Trophoblast cell (in vitro differentiated cells and primary cell): ENCODE measurements around the gene CST3.

Experiments
- DNase-seq, 2 donors: peaks; one replicate each; pipeline ENCODE4 v3.0.0-alpha.2; 2016
- H2AFZ ChIP-seq: 2 replicates; pipeline ENCODE4 v1.6.1; 2013; ENCODE audit warnings: low read length, moderate library complexity, mild to moderate bottlenecking; ENCODE audit not compliant: insufficient read depth, poor library complexity
- H2AK5ac ChIP-seq: 2 replicates; pipeline ENCODE4 v1.6.1; 2013; ENCODE audit warnings: mild to moderate bottlenecking, low read length
- H2BK120ac ChIP-seq: 2 replicates; pipeline ENCODE4 v1.6.1; 2013; ENCODE audit warnings: low read length, mild to moderate bottlenecking, moderate library complexity; ENCODE audit not compliant: insufficient read depth, poor library complexity
- H2BK12ac ChIP-seq: 2 replicates; pipeline ENCODE4 v1.6.1; 2013; ENCODE audit warnings: mild to moderate bottlenecking, low read length, moderate library complexity
- H2BK5ac ChIP-seq: 2 replicates; pipeline ENCODE4 v1.6.1; 2013; ENCODE audit warnings: low read length, low read depth, moderate library complexity, mild to moderate bottlenecking; ENCODE audit not compliant: poor library complexity
- H3K14ac ChIP-seq: 2 replicates; pipeline ENCODE4 v1.6.1; 2013; ENCODE audit warnings: mild to moderate bottlenecking, low read length
- H3K18ac ChIP-seq: 2 replicates; pipeline ENCODE4 v1.6.1; 2013; ENCODE audit warnings: mild to moderate bottlenecking, low read length
- H3K23ac ChIP-seq: 2 replicates; pipeline ENCODE4 v1.6.1; 2013; ENCODE audit warnings: low read length
- H3K27ac ChIP-seq: 2 replicates; pipeline ENCODE4 v1.5.1; 2013; ENCODE audit warnings: low read depth, mild to moderate bottlenecking, inconsistent platforms, low read length, moderate library complexity
- H3K27me3 ChIP-seq: 2 replicates; pipeline ENCODE4 v1.6.1; 2013; ENCODE audit warnings: inconsistent platforms, mild to moderate bottlenecking, low read length, moderate library complexity; ENCODE audit not compliant: insufficient read depth
- H3K36me3 ChIP-seq, 2 experiments: 1 replicate in 1 of 2; 2 replicates in 1 of 2; pipeline ENCODE4 v1.6.1; 2013; ENCODE audit warnings: low read length in 2 of 2, mild to moderate bottlenecking in 2 of 2, moderate library complexity in 1 of 2; ENCODE audit not compliant: insufficient read depth in 2 of 2, control insufficient read depth in 1 of 2
- H3K4ac ChIP-seq: 2 replicates; pipeline ENCODE4 v1.6.1; 2013; ENCODE audit warnings: low read depth, mild to moderate bottlenecking, low read length, moderate library complexity
- H3K4me1 ChIP-seq, 2 experiments: 1 replicate in 1 of 2; 2 replicates in 1 of 2; pipeline ENCODE4 v1.6.1; 2013; ENCODE audit warnings: low read length in 2 of 2, mild to moderate bottlenecking in 2 of 2, moderate library complexity in 1 of 2; ENCODE audit not compliant: insufficient read depth in 2 of 2, control insufficient read depth in 1 of 2
- H3K4me2 ChIP-seq: 2 replicates; pipeline ENCODE4 v1.6.1; 2013; ENCODE audit warnings: inconsistent platforms, mild to moderate bottlenecking, low read length, moderate library complexity
- H3K4me3 ChIP-seq: 2 replicates; pipeline ENCODE4 v1.5.1; 2013; ENCODE audit warnings: mild to moderate bottlenecking, low read depth, low read length, inconsistent platforms
- H3K79me1 ChIP-seq: one replicate; pipeline ENCODE4 v1.6.1; 2013; ENCODE audit warnings: low read length
- H3K79me2 ChIP-seq: 2 replicates; pipeline ENCODE4 v1.6.1; 2013; ENCODE audit warnings: low read length, mild to moderate bottlenecking; ENCODE audit not compliant: control insufficient read depth, insufficient read depth, poor library complexity
- H3K9ac ChIP-seq: 2 replicates; pipeline ENCODE4 v1.6.1; 2013; ENCODE audit warnings: mild to moderate bottlenecking, low read length
- H3K9me3 ChIP-seq: 2 replicates; pipeline ENCODE4 v1.6.1; 2013; ENCODE audit warnings: low read depth, mild to moderate bottlenecking, control low read depth, inconsistent platforms, low read length; ENCODE audit not compliant: insufficient read depth
- H4K12ac ChIP-seq: 2 replicates; pipeline ENCODE4 v1.6.1; 2013; ENCODE audit warnings: low read depth, mild to moderate bottlenecking, low read length, moderate library complexity
- H4K8ac ChIP-seq: 2 replicates; pipeline ENCODE4 v1.6.1; 2013; ENCODE audit warnings: low read depth, mild to moderate bottlenecking, low read length, moderate library complexity
- H4K91ac ChIP-seq: one replicate; pipeline ENCODE4 v1.6.1; 2013; ENCODE audit warnings: low read depth, mild to moderate bottlenecking, low read length, moderate library complexity
- WGBS: extraction: QIAGEN DNeasy Blood & Tissue Kit; methylation state at CpG from one replicate; pipeline ENCODE4 v1.1.7; 2013; ENCODE audit warnings: missing lambda C conversion rate; ENCODE audit not compliant: insufficient read length, insufficient coverage; ENCODE audit errors: extremely low coverage; 5-methylcytosine and 5-hydroxymethylcytosine counted together

The CST3 gene

GRCh38 chr20:23673209-23673608 lies 35.5 kb upstream of the CST3 start:
- Histone ChIP-seq H3K27me3 (no peaks in the 10 kb centered on the region), H4K8ac (no peak overlapping the region), H3K4me1 (no peaks in the 10 kb centered on the region), H2AFZ (no peak overlapping the region), H3K79me1 (no peaks in the 10 kb centered on the region), H2AK5ac (no peak overlapping the region), H3K4ac (no peak overlapping the region), H3K18ac (no peak overlapping the region), H2BK12ac (no peak overlapping the region), H2BK5ac (no peak overlapping the region), H3K9me3 (no peaks in the 10 kb centered on the region), H4K91ac (no peak overlapping the region), H3K36me3 (no peaks in the 10 kb centered on the region), H3K4me3 (no peak overlapping the region), H3K79me2 (no peaks in the 10 kb centered on the region), H4K12ac (no peak overlapping the region), H2BK120ac (no peak overlapping the region), H3K14ac (no peak overlapping the region), H3K23ac (no peak overlapping the region), H3K27ac (no peak overlapping the region), H3K9ac (no peak overlapping the region), H3K4me2 (no peak overlapping the region)
- WGBS, result no CpG with 5 or more reads among the region's 1 CpG
- no peak for DNase-seq

- H4K8ac ChIP-seq, result no peak overlapping the region
- no CpG with 5 or more reads among the region's 1 CpG for WGBS
Measured at GRCh38 chr20:23672158-23672557, 34.4 kb upstream of the CST3 start.

GRCh38 chr20:23671479-23671878 lies 33.7 kb upstream of the CST3 start:
- Histone ChIP-seq H3K23ac (no peak overlapping the region), H4K91ac (no peak overlapping the region), H2BK12ac (no peak overlapping the region), H3K27ac (no peak overlapping the region), H4K12ac (no peak overlapping the region), H3K79me2 (no peaks in the 10 kb centered on the region), H3K36me3 (no peaks in the 10 kb centered on the region), H2BK120ac (no peak overlapping the region), H3K4me2 (no peak overlapping the region), H3K79me1 (no peaks in the 10 kb centered on the region), H4K8ac (no peak overlapping the region), H2BK5ac (no peak overlapping the region), H3K14ac (no peak overlapping the region), H2AK5ac (no peak overlapping the region), H3K9me3 (no peaks in the 10 kb centered on the region), H3K4me1 (no peaks in the 10 kb centered on the region), H3K4me3 (no peak overlapping the region), H3K27me3 (no peaks in the 10 kb centered on the region), H3K4ac (no peak overlapping the region), H3K9ac (no peak overlapping the region), H3K18ac (no peak overlapping the region), H2AFZ (no peak overlapping the region)
- WGBS, result no CpG with 5 or more reads among the region's 3 CpGs
- no peak for DNase-seq

More at GRCh38 chr20:23672158-23672557, 34.4 kb upstream of the CST3 start:
- Histone ChIP-seq H3K18ac (no peak overlapping the region), H3K9ac (no peak overlapping the region), H3K79me2 (no peaks in the 10 kb centered on the region), H3K27ac (no peak overlapping the region), H3K4me1 (no peaks in the 10 kb centered on the region), H4K12ac (no peak overlapping the region), H3K4ac (no peak overlapping the region), H3K27me3 (no peaks in the 10 kb centered on the region), H3K9me3 (no peaks in the 10 kb centered on the region), H3K23ac (no peak overlapping the region), H2BK5ac (no peak overlapping the region), H2BK12ac (no peak overlapping the region), H3K4me3 (no peak overlapping the region), H3K14ac (no peak overlapping the region), H4K91ac (no peak overlapping the region), H3K36me3 (no peaks in the 10 kb centered on the region), H2AK5ac (no peak overlapping the region), H3K4me2 (no peak overlapping the region), H2BK120ac (no peak overlapping the region), H3K79me1 (no peaks in the 10 kb centered on the region), H2AFZ (no peak overlapping the region)
- DNase-seq, result no peak

GRCh38 chr20:23670361-23670760 lies 32.6 kb upstream of the CST3 start:
- Histone ChIP-seq H2BK120ac (no peak overlapping the region), H3K18ac (no peak overlapping the region)

More at GRCh38 chr20:23670361-23670760, 32.6 kb upstream of the CST3 start:
- H4K12ac ChIP-seq, result no peak overlapping the region
- no peaks in the 10 kb centered on the region for H3K79me2 ChIP-seq
- H3K36me3 ChIP-seq, result no peaks in the 10 kb centered on the region
- WGBS, result no CpG with 5 or more reads among the region's 1 CpG
- no peak overlapping the region for H3K9ac ChIP-seq
- H3K27ac ChIP-seq, result no peak overlapping the region
- H3K4ac ChIP-seq, result no peak overlapping the region
- no peaks in the 10 kb centered on the region for H3K79me1 ChIP-seq
- no peak overlapping the region for H3K4me2 ChIP-seq
- H4K91ac ChIP-seq, result no peak overlapping the region
- H3K14ac ChIP-seq, result no peak overlapping the region
- no peak for DNase-seq
- H2BK5ac ChIP-seq, result no peak overlapping the region
- H3K23ac ChIP-seq, result no peak overlapping the region
- no peak overlapping the region for H3K4me3 ChIP-seq
- no peaks in the 10 kb centered on the region for H3K4me1 ChIP-seq
- no peaks in the 10 kb centered on the region for H3K27me3 ChIP-seq
- H2AFZ ChIP-seq, result no peak overlapping the region
- no peak overlapping the region for H2AK5ac ChIP-seq
- no peak overlapping the region for H4K8ac ChIP-seq
- H3K9me3 ChIP-seq, result no peaks in the 10 kb centered on the region
- H2BK12ac ChIP-seq, result no peak overlapping the region
